ENCODE measurements around the gene UCK1. TPM values are rescaled to one million over a fixed set of nuclear protein-coding genes. Genes with fewer than 3 reads are reported as not detected.

The UCK1 gene
- total RNA-seq, 2 donors from 2014 or later: 47.6 to 48.2 TPM

DNA sequence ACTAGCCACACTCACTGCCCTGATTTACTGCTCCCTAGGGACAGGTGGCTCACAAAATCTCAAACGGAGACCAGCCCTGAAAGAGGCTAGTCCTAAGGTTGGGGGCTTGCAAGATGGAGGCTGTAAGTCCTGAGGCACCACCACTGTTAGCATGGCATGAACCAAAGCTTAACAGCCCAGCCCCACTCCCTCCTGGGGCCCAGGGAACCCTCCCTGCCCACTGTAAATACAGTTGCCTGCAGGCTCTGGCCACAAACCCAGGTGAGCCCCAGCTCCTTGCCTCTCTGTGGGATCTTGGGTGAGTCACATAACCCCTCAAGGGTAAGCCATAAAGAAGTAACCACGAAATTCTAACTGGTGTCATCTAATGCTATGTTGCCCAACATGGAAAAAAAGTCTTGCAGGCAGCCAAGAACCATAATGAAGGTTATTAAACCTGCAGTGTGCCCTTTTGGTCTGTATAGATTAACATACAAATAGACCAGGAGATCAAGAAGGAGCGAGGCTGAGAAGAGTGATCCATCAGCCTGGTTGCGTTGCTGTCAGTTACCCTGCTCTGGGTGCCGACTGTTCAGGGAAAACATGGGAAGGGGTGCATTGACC, 30.0 kb downstream of the UCK1 start:
- TF ChIP-seq POLR2AphosphoS5 (IDR thresholded peaks at IDR 0.05): no peak
- TF ChIP-seq POLR2A (IDR thresholded peaks at IDR 0.05): no peak
- TF ChIP-seq, protein P1, sequence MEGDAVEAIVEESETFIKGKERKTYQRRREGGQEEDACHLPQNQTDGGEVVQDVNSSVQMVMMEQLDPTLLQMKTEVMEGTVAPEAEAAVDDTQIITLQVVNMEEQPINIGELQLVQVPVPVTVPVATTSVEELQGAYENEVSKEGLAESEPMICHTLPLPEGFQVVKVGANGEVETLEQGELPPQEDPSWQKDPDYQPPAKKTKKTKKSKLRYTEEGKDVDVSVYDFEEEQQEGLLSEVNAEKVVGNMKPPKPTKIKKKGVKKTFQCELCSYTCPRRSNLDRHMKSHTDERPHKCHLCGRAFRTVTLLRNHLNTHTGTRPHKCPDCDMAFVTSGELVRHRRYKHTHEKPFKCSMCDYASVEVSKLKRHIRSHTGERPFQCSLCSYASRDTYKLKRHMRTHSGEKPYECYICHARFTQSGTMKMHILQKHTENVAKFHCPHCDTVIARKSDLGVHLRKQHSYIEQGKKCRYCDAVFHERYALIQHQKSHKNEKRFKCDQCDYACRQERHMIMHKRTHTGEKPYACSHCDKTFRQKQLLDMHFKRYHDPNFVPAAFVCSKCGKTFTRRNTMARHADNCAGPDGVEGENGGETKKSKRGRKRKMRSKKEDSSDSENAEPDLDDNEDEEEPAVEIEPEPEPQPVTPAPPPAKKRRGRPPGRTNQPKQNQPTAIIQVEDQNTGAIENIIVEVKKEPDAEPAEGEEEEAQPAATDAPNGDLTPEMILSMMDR (IDR thresholded peaks at IDR 0.05): no peak
- Histone ChIP-seq H3K36me3 (peaks cover 15 to 16% of the 10 kb centered on the region in 2 donors), H3K4me1 (replicated peaks) (no peaks in the 10 kb centered on the region), H3K4me3 (no peak overlapping the region), H3K27ac (no peak overlapping the region), H3K9me3 (no peaks in the 10 kb centered on the region), H3K27me3 (replicated peaks; ENCODE audit: insufficient read depth) (no peaks in the 10 kb centered on the region)
- intact Hi-C loops (cut with DNase I): no loop called here
- WGBS: 57% methylated on average over 5 of the region's 5 CpGs
- DNase-seq (ENCODE audit: low spot score): no peak

DNA sequence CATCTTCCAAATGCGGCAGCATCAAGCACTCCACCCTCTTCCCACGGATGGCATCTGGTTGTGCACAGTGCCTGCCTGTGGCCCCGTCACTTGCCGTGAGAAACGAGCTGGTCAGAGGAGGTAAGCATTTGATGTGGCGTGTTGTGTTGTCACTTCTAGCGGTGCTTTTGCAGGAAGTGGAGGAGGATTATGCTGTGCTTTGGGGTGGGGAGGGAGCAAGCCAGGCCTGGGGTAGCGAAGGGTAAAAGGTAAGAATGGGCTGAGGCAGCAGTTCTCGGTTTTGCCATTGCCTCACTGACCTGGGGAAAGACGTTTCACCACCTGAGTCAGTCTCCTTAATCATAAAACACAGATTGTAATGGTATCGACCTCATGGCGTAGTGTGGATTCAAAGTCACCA, 30.7 kb downstream of the UCK1 start:
- peaks cover 20% of the 10 kb centered on the region in 2 donors for H3K36me3 ChIP-seq
- H3K9me3 ChIP-seq: no peaks in the 10 kb centered on the region
- intact Hi-C loops (cut with DNase I): no loop called here
- H3K4me1 ChIP-seq (replicated peaks): no peaks in the 10 kb centered on the region
- TF ChIP-seq, protein P1 (IDR thresholded peaks at IDR 0.05): no peak
- TF ChIP-seq POLR2A (IDR thresholded peaks at IDR 0.05) (no peak), POLR2AphosphoS5 (IDR thresholded peaks at IDR 0.05) (no peak)
- no peak overlapping the region for H3K4me3 ChIP-seq
- DNase-seq (ENCODE audit: low spot score): no peak
- no peak overlapping the region for H3K27ac ChIP-seq
- H3K27me3 ChIP-seq (replicated peaks; ENCODE audit: insufficient read depth): no peaks in the 10 kb centered on the region
- WGBS: 68% methylated on average over 12 of the region's 12 CpGs

DNA sequence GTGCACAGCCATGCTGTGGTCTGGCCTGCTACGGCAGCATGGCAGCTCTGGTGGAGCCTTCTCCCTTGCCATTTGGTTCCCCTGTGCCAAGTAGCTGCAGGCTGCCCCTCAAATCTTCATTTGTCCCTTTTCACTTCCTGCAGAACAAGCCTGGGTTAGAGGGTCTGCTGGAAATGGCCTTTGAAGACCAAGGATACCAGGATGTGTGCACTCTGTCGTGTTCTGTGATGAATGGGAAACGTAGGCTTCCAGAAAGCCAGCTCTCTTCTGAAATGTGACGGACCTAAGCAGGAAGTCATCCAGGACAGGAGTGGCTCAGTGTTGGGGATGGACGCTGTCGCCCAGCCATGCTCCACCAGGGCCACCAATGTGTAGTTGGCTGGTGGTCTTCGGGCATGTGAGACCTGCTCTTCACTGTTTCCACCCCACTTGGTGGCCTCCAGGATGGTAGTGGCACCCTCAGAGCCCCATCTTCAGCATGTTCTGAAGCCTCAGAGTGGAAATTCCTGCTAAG, 31.8 kb downstream of the UCK1 start:
- peaks cover 20 to 25% of the 10 kb centered on the region in 2 donors for H3K36me3 ChIP-seq
- H3K4me3 ChIP-seq: no peak overlapping the region
- H3K27me3 ChIP-seq (replicated peaks; ENCODE audit: insufficient read depth): no peaks in the 10 kb centered on the region
- TF ChIP-seq, protein P1 (IDR thresholded peaks at IDR 0.05): no peak
- no peak for TF ChIP-seq POLR2AphosphoS5 (IDR thresholded peaks at IDR 0.05)
- TF ChIP-seq POLR2A (IDR thresholded peaks at IDR 0.05): no peak
- DNase-seq (ENCODE audit: low spot score): no peak
- no peaks in the 10 kb centered on the region for H3K4me1 ChIP-seq (replicated peaks)
- intact Hi-C loops (cut with DNase I): no loop called here
- WGBS: 66% methylated on average over 7 of the region's 7 CpGs
- H3K27ac ChIP-seq: no peak overlapping the region
- H3K9me3 ChIP-seq: no peaks in the 10 kb centered on the region

DNA sequence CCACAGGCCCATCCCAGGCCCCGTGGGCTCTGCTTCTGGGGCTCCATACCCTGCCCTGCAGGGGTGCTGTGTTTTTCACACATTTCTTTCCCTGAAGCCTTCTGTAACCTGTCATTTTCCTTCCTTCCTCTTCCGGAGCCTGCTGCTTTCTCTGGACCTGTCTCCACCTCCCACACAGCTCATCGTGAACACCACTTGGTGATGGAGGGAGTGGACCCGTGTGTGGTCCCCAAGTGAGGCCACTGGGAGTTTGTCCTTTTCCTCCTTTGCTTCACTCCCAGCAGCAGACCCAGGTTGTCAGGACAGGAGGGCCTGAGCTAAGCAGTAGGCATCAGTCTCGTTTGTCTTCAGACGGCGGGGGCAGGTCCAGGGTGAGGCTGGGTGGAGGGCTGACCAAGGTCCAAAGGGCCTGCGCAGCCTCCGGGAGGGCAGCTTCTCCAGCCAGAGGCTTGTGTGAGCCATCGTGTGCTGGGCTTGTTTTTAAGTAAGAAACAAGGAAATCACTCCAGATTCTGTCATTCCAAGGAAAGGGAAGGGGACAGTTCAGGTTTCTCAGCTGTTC, 34.1 kb downstream of the UCK1 start:
- peaks cover 35 to 39% of the 10 kb centered on the region in 2 donors for H3K36me3 ChIP-seq
- H3K4me1 ChIP-seq (replicated peaks): no peaks in the 10 kb centered on the region
- TF ChIP-seq POLR2AphosphoS5 (IDR thresholded peaks at IDR 0.05) (no peak), POLR2A (IDR thresholded peaks at IDR 0.05) (no peak)
- TF ChIP-seq, protein P1 (IDR thresholded peaks at IDR 0.05): no peak
- DNase-seq (ENCODE audit: low spot score): no peak
- no peak overlapping the region for H3K27ac ChIP-seq
- H3K27me3 ChIP-seq (replicated peaks; ENCODE audit: insufficient read depth): no peaks in the 10 kb centered on the region
- H3K4me3 ChIP-seq: no peak overlapping the region
- 67% methylated on average over 10 of the region's 10 CpGs for WGBS
- no peaks in the 10 kb centered on the region for H3K9me3 ChIP-seq
- intact Hi-C loops (cut with DNase I): no loop called here

DNA sequence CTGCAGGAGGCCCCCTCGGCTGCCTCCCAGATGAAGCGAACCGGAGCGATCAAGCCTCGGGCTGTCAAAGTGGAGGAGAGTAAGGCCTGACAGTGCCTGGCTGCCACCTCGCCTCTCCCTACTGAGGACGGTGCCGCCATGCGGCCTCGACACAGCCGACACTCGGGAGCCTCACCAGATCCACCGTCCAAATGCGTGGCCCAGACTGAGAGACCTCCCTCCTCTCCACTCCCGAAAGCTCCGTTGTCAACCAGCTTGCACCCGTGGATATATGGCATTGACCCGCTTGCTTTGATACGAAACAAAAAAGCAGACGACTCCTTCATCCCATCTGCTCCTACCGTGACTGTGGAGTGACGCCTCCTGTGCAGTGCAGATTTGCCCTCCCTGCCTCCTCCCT, 35.3 kb downstream of the UCK1 start:
- no peaks in the 10 kb centered on the region for H3K4me1 ChIP-seq (replicated peaks)
- intact Hi-C loops (cut with DNase I): no loop called here
- no peak overlapping the region for H3K27ac ChIP-seq
- H3K27me3 ChIP-seq (replicated peaks; ENCODE audit: insufficient read depth): no peaks in the 10 kb centered on the region
- H3K4me3 ChIP-seq: no peak overlapping the region
- 82% methylated on average over 22 of the region's 22 CpGs for WGBS
- TF ChIP-seq, protein P1 (IDR thresholded peaks at IDR 0.05): no peak
- TF ChIP-seq POLR2AphosphoS5 (IDR thresholded peaks at IDR 0.05): no peak
- TF ChIP-seq POLR2A (IDR thresholded peaks at IDR 0.05): no peak
- DNase-seq (ENCODE audit: low spot score): no peak
- peaks cover 43 to 50% of the 10 kb centered on the region in 2 donors for H3K36me3 ChIP-seq
- no peaks in the 10 kb centered on the region for H3K9me3 ChIP-seq
